ENCODE data around the gene ZNF213.

The ZNF213 gene, protein sequence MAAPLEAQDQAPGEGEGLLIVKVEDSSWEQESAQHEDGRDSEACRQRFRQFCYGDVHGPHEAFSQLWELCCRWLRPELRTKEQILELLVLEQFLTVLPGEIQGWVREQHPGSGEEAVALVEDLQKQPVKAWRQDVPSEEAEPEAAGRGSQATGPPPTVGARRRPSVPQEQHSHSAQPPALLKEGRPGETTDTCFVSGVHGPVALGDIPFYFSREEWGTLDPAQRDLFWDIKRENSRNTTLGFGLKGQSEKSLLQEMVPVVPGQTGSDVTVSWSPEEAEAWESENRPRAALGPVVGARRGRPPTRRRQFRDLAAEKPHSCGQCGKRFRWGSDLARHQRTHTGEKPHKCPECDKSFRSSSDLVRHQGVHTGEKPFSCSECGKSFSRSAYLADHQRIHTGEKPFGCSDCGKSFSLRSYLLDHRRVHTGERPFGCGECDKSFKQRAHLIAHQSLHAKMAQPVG
- 3.1 to 14.8 (median 6.9) reads per million in 18 experiments for total RNA-seq

DNA sequence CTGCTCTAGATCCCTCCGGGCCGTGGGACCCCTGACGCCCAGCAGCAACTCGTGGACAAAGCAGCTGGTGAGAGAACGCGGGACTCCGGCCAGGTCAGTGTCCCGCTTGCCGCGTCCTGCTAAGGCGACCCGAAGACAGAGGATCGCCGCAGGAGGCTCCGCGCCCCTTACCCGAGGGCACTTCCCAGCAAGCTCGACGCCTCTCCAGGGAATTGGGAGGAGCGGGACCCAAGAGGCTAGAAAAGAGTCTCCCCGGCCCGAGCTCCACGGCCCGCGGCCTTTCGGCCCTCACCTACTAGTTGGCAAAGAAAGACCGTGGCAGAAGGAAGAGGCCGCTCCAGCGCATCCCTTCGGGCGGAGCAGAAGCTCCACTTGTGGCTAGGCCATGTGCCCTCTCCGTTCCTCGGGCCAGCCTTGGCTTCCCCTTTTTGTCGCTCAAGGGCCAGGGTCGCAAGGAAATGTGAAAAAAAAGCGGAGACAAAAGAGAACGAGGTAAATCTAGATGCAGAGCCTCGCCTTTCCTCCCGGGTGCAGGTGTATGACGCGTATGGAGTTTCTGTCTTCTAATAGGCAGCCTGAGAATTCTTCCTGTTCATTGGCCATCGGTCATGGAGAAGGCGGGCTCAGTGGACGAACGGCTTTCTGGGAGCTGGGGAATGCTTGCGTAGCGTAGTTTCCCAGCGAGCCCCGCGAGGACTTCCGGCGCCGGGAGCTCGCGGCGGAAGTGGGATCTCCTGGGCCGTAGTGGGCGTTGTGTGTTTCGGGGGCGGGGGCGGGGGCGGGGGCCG lies at the start of gene ZNF213:
ZNF213 (plus strand) TSS at position 692 of the 788 bp plus-strand sequence. CDS start 2,252 bp downstream, outside the sequence.
- peak; percentile 96 to 97 for DNase-seq

DNA sequence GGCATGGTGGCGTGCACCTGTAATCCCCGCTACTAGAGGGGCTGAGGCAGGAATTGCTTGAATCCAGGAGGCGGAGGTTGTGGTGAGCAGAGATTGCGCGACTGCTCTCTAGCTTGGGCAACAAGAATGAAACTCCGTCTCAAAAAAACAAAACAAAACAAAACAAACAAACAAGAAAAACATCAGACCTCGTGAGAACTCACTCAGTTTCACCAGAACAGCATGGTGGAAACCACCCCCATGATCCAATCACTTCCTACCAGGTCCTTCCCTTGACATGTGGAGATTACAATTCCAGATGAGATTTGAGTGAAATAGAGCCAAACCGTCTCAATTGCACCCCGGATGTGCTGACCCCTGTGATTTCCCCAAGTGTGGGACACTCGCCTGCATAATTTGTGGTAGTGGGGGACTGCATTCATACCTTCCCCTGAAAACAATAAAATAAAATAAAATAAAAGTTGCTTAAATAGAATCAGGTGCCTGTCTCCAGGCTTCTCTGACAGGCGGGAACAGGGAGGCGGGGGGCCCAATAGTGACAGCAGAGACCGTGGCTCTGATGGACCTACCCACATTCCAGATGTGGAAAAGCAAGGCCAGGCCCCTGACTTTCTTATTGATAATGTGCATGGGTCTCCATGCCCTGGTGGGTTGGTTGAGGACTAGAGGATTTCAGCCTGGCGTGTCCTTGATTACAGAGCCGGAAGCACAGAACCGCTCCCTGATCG lies 48.8 kb upstream of the ZNF213 start:
- peak in 1 of 2 donors; percentile 23 for DNase-seq

DNA sequence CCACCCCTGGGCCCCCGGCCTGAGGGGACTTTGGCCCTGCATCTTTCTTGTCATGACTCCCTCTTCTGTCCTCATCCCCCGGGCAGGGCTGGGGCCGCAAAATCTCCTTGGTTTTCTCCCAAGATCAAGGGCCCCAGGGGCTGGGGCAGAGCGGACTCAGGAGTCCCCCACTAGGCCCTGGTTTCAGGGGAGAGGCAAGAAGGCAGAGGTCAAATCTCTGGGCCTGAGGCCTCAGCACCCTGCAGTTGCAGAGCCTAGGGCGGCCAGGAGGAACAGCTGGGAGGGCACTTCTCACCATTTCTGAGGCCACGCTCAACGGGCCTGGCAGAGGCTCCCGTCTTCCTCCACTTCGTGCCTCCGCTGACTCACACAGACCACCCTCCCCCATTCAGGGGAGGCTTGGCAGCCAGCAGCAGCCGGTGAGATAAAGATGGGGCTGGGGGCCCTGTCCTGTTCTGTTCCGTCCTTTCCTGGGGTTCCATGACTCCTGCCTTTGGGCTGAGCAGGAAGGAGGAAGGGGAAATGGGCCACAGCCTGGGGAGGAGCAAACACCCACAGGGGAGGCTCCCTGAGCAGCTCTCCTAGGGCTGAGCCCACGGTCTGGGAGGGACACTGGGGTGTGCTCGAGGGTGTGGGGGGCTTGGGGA lies 48.1 kb upstream of the ZNF213 start:
- DNase-seq, result peak; percentile 36 to 58

DNA sequence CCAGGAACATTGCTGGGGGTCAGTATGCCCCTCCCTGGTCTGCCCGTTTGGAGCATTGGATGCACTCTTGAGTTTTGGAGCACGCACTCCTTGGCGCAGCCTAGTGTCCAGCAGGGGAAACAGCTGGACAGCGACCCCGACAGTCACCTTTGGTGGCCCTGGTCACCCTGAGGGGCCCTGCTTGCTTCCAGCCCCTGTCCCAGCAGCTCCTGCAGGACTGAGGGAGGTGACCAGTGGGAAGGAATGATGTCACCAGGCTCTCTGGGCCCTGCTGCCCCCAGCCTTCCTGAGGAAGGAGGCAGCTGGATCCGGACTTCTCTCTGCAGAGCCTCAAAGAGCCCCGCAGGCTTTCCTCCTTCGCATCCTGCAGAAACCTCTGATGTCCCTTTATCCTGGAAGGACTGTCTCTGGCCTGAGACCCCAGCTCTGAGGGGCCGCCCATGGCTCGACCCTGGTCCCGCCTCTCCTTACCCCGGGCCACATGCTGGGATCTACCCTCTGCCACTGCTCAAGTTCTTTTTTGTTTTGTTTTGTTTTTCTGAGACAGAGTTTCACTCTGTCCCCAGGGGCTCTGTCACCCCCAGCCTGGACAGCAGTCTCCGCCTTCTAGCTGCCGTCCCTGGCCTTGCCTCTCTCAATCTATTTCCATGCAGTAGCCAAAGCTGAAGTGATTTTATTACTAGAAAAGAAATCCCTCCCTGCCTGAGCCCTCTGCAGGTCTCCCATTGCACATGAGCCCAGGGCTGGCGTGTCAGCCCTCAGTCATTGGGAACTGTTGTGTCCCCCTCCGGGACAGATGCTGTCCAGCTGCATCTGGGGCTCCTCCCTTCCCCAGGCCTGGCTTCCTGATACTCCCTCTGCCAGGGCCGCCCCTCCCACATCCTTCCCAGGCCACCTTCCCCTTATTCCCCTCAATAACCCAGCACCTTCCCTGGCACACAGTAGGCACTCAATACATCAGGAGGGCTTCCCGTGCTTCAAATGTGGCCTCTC lies 47.3 kb upstream of the ZNF213 start:
- DNase-seq, result peak; percentile 10 to 42

DNA sequence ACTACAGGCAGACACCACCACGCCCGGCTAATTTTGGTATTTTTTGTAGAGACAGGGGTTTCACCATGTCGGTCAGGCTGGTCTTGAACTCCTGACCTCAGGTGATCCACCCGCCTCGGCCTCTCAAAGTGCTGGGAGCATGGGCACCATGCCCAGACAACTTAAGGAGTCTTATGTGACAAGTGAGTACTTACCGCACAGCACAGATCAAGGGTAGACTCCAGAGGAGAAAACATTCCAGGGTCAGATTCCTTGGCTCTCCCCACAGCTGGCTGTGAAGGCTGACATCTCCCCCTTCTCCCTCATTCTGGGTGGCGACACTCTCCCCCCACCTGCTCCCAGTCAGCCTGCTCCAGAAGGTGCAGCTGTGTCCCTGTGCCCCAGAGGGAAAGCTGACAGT lies 46.4 kb upstream of the ZNF213 start:
- no peak for DNase-seq

DNA sequence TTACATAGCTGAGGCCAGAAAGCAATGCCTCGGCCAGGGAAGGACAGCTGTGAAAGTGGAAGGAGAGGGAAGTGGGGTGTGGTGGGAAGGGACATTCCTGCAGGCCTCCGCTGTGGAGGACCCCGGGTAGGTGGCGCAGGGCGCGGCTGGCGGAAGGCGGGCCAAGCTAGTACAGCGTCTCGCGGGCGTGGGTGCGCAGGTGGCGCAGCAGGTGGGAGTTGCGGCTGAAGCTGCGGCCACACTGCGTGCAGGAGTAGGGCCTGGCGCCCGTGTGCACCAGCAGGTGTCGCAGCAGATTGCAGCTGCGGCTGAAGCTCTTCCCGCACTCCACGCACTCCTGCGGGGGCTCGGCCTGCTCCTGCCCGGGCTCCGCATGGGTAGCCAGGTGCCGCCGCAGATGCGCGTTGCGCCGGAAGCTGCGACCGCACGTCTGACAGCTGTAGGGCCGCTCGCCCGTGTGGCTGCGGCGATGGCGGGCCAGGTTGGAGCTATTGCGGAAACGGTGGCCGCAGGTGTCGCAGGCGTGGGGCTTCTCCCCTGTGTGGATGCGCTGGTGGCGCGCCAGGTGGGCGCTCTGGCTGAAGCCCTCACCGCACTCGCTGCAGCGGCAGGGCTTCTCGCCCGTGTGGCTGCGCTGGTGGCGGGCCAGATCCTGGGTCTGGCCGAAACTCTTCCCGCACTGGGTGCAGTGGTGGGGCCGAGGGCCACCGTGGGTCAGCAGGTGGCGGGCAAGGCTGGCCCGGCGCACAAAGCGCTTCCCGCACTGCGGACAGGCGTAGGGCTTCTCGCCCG lies 45.7 kb upstream of the ZNF213 start:
- DNase-seq, result no peak

DNA sequence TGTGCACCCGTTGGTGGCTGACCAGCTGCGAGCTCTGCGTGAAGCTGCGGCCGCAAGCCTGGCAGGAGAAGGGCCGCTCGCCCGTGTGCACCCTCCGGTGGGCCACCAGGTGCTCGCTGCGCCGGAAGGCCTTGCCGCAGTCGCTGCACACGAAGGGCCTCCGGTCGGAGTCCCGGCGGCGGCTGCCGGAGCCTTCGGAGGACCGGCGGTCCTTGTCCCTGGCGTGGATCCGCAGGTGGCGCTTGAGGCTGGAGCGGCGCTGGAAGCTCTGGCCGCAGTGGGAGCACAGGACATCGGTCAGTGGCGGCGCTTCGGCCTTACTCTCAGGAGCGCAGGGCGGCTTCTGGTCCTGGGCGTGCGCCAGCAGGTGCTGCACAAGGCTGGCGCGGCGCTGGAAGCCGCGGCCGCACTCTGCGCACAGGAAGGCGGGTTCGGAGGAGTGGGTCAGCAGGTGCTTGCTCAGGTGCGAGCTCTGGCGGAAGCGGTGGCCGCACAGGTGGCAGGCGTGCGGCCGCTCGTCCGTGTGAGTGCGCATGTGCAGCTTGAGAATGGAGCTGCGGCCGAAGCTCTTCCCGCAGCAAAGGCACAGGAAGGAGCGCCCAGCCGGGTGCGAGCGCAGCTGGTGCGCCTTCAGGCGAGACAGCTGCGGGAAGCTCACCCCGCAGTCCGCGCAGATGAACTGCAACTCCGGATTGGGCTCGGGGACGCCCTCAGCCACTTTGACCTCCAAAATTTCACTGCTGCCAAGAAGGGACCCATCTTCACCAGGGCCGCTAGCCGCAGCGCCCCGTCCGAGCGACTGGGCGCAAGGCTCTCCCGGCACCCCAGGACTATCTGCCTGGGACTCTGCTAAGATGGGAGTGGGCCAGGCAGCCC lies 44.9 kb upstream of the ZNF213 start:
- DNase-seq, result no peak

DNA sequence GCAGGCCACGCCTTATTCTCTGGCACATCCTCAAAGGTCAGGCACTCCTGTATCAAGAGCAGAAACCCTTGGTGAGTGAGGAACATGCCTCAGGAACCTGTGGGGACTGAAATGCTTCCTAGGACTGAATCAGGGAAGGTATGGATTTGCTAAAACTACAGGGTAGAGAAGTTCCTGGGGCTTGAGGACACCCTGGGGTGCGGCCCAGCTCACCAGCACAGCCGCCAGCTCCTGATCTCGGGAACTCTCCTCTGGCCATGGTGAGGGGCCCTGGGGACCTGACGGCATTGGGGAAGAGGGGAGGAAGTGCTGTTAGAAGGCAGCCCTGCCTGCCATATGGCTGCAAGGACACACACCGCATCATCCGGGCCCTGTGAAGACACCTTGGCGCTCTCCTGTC lies 43.3 kb upstream of the ZNF213 start:
- no peak for DNase-seq

DNA sequence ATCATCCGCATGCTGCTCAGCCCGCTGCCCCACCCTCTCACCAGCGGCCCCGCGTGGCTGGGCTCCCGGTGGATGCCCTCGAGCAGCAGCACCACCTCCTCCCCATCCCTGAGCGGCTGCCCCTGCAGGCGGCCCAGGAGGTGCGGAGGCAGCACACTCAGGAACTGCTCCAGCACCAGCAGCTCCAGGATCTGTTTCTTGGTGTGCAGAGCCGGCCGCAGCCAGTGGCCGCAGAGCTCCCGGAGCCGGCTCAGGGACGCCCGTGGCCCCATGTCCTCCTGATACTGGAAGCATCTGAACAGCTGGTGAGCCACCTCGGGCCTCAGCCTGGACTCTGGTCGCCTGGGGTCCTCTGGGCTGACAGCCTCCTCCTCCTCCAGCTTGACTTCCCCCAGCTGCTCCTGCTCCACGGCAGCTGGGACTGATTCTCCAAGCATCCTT lies 42.3 kb upstream of the ZNF213 start:
- no peak for DNase-seq

DNA sequence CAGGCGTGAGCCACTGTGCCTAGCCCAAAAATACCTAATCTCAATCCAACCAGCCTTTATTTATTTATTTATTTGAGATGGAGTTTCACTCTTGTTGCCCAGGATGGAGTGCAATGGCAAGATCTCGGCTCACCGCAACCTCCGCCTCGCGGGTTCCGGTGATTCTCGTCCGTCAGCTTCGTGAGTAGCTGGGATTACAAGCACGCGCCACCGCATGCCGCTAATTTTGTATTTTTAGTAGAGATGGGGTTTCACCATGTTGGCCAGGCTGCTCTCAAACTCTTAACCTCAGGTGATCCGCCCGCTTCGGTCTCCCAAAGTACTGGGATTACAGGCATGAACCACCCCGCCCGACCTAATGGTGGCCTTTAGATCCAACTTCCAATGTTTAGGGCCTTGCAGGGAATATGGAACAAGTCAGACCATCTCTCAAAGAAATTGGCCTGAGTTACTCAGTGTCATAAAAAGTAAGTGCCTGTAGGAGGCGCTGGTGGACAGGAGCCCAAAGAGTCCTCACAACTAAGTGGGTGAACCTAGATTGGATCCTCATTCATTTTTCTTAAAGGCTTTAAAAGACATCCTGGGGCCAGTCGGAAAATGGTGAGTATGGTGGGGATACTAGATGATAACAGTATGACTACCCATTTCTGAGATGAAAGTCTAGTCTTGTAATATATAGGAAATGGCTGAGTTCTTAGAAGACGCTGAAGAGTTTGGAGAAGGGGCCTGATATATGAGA lies 40.4 kb upstream of the ZNF213 start:
- DNase-seq, result peak; percentile 76 to 80

DNA sequence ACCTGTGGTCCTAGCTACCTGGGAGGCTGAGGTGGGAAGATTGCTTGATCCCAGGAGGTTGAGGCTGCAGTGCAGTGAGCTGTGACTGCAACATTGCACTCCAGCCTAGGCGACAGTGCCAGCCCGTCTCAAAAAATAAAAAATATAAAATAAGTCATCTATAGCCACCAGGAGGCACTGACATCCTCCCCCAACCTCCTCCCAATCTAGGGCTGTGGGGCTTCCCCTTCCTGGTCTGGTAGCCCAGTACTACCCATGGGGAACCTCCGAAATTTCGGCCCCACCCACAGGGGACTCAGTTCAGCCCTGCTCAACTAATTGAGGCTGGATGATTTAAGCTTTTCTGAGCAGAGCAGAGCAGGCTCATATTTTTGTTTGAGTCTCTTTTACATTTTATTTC lies 39.0 kb upstream of the ZNF213 start:
- peak; percentile 86 to 89 for DNase-seq

DNA sequence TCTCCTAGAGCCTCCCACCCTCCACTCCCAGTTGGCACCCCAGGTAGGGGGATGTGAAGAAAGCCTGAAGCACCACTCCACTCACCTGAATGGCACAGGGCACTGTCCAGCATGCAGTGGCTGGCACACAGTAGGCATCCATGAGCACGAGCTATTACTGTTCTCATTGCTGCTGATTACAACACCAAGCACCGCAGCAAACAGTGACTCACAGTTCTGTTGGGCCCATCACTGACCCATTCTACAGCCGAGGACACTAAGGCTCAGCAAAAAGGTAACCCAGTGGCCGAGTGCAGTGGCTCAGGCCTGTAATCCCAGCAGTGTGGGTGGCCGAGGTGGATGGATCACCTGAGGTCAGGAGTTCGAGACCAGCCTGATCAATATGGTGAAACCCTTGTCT lies 38.5 kb upstream of the ZNF213 start:
- DNase-seq, result peak in 1 of 2 donors; percentile 20

DNA sequence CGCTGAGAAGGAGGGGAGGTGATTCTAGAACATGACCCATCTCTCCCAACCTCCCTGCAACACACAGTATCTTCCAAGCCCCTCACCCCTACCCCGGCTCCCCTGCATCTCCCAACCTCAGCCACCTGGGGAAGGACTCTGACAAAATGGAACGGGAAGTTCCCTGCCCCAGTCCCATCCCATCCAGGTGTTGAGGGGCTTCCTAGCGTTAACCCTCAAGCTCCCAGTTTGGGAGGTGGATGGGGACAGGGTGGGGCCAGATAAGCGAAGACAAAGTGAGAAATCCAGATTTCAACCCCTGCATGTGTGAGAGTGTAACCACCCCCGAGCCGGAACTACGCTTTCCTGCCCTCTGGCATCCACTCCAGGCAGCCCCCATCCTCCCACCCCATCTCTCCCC lies 37.6 kb upstream of the ZNF213 start:
- no peak for DNase-seq

DNA sequence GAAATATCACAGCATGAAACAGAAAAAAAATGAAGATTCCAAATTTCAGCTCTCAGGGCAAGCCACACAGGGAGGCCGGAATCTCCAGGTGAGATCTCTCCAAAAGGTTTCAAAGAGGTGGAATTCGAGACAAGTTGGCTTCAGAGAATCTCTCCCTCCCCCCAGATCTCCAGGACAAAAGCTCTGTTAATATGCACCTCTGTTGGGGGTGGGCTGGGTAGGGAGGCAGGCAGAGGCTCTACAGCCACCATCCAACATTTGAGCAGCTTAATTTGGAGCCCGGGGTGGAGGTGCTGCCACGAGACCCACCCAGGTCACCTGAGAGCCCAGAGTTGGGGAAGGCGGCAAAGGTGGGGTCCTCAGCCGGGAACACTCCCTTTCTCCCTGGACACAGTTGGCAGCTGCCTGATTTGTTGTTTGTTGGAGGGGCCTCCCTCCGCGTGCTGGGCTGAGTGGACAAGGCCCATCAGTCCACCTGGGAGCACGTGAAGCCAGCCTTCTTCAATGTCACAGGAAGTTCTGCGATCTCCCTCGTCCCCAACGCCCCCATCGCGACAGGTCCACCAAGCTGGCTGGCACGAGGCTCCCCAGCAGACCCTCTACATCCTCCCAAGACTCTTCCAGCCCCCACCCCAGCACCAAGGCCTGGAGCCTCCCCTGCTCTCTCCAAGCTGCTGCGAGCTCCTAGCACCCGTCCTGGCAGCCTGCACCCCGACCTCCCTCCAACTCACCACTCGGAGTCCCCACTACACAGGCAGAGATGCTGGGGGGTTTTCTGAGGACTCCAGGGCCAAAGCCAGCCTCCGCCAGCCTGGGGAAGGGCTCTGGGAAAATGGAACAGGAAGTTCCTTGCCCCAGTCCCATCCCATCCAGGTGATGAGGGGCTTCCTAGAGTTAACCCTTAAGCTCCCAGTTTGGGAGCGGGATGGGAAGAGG lies 36.1 kb upstream of the ZNF213 start, which contains the start of gene ZSCAN10:
ZSCAN10 (minus strand) TSS at position 836 of the 936 bp plus-strand sequence. CDS start 6,357 bp downstream, outside the sequence.
- DNase-seq, result no peak

DNA sequence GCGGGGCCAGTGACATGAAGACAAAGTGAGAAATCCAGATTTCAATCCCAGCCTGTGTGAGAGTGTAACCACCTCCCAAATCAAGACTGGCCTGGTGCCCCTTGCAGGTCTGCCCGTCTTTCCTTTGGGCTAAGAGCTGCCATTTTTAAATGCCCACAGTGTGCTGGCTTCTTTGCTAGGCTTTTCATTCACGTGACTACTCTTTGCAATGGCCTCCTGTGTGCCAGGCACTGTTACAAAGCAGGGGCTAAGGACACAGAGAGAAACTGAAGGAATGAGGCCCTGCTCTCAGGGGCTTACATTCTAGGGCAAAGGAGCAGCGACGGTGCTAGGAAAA lies 35.5 kb upstream of the ZNF213 start:
- DNase-seq, result no peak

DNA sequence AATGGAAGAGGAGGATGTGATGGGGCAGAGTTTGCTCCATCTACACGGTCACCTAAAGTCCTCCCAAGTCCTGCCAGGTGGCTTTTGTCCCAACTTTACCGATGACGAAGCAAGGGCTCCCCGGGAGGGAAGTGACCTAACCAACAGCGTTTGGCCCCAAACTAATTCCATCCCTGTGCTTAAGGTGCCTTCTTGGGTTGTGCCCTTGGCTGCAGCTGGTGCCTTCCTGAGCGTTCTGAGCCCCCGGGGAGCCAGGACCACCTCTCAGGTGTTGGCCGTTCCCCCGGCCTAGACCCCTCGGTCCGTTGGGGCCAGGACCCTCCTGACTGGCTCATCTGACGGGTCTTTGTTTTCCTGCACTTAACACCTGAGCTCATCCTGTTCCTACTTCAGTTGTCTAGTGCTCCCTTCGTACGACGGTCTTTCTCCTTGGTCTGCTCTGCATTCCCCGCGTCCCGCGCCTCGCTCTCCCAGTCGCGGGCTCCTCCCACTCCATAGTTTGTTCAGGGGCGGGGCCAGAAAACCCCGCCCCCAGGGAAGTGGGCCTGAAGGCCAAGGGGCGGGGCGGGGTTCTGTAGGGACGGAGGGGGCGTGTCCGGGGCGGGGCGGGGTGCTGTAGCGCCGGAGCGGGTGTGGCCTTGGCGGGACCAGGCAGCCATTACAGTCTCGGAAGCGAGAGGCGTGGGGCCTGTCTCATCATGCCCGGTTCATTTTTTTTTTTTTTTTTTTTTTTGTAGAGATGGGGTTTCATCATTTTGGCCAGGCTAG lies 34.9 kb upstream of the ZNF213 start:
- peak; percentile 96 for DNase-seq
